PFSK-1 (cell line): Measurements from ENCODE around the gene NFE2L1.

Experiments
- FOXP2 ChIP-seq: optimal IDR thresholded peaks from 2 replicates; pipeline ENCODE3; 2011; ENCODE audit warnings: borderline replicate concordance, control low read depth, inconsistent platforms; ENCODE audit not compliant: insufficient read depth; ENCODE audit errors: extremely low read length, extremely low read depth
- POLR2AphosphoS5 ChIP-seq: IDR thresholded peaks from 2 replicates; pipeline ENCODE4 v1.6.1; 2012; ENCODE audit warnings: low read depth, mild to moderate bottlenecking, control low read depth, low read length, moderate library complexity
- SIN3A ChIP-seq: IDR thresholded peaks from 2 replicates; pipeline ENCODE4 v1.6.1; 2012; ENCODE audit warnings: mild to moderate bottlenecking, low read length, moderate library complexity, borderline replicate concordance; ENCODE audit not compliant: insufficient read depth
- TAF1 ChIP-seq: IDR thresholded peaks from 2 replicates; pipeline ENCODE4 v1.6.1; 2012; ENCODE audit warnings: low read length, control low read depth, borderline replicate concordance; ENCODE audit not compliant: insufficient read depth
- TF ChIP-seq, protein P1 (sequence below), 2 experiments: IDR thresholded peaks; 2 replicates each; pipeline versions ENCODE4 v1.6.1 to v1.8.0; 2011 to 2012; ENCODE audit warnings: low read depth in 2 of 2, low read length in 2 of 2, control low read depth in 1 of 2, inconsistent platforms in 1 of 2, mild to moderate bottlenecking in 1 of 2, moderate library complexity in 1 of 2; ENCODE audit not compliant: insufficient read depth in 1 of 2

NFE2L1 gene

DNA sequence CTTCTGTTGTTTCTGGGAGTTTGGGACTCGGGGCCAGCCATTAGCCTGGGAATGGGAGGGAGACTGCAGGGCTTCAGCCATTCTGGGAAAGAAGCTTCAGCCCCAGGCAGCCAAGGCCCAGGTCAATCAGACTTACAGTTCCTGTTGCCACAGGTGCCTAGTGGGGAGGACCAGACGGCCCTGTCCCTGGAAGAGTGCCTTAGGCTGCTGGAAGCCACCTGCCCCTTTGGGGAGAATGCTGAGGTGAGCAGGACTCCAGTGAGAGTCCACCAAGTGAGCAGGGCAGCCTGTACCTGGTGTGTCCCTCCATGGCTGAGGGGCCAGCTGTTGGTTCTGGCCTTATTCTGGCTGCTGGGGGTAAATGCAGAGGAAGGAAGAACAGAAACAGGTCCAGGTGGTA is 8.7 kb downstream of the NFE2L1 start:
- TF ChIP-seq TAF1 (no peak), FOXP2 (no peak), SIN3A (no peak), POLR2AphosphoS5 (no peak)
- TF ChIP-seq, protein P1, sequence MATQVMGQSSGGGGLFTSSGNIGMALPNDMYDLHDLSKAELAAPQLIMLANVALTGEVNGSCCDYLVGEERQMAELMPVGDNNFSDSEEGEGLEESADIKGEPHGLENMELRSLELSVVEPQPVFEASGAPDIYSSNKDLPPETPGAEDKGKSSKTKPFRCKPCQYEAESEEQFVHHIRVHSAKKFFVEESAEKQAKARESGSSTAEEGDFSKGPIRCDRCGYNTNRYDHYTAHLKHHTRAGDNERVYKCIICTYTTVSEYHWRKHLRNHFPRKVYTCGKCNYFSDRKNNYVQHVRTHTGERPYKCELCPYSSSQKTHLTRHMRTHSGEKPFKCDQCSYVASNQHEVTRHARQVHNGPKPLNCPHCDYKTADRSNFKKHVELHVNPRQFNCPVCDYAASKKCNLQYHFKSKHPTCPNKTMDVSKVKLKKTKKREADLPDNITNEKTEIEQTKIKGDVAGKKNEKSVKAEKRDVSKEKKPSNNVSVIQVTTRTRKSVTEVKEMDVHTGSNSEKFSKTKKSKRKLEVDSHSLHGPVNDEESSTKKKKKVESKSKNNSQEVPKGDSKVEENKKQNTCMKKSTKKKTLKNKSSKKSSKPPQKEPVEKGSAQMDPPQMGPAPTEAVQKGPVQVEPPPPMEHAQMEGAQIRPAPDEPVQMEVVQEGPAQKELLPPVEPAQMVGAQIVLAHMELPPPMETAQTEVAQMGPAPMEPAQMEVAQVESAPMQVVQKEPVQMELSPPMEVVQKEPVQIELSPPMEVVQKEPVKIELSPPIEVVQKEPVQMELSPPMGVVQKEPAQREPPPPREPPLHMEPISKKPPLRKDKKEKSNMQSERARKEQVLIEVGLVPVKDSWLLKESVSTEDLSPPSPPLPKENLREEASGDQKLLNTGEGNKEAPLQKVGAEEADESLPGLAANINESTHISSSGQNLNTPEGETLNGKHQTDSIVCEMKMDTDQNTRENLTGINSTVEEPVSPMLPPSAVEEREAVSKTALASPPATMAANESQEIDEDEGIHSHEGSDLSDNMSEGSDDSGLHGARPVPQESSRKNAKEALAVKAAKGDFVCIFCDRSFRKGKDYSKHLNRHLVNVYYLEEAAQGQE (IDR thresholded peaks at IDR 0.05; ENCODE audit: insufficient read depth in 1 of 2, low read depth in 2 of 2, low read length in 2 of 2), result no peak

DNA sequence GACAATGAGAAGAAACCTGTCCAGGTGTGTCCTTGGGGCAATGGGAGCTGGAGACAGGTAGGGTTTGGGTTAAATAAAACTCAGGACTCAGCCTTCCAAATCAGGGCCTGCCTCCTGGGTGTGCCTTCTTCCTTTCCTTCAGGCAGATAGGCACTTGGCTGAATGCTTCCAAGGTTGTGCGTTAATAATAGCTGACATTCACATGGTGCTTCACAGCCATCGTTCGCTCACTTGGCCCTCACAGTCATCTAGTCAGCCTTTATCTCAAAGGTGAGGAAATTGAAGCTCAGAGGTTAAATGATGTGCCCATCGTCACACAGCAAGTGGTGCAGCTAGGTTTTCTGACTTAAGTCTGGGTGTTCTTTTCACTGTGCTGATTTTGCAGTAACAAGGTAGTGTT is 9.5 kb downstream of the NFE2L1 start:
- TF ChIP-seq, protein P1 (IDR thresholded peaks at IDR 0.05; ENCODE audit: insufficient read depth in 1 of 2, low read depth in 2 of 2, low read length in 2 of 2), result no peak
- no peak for TF ChIP-seq TAF1

DNA sequence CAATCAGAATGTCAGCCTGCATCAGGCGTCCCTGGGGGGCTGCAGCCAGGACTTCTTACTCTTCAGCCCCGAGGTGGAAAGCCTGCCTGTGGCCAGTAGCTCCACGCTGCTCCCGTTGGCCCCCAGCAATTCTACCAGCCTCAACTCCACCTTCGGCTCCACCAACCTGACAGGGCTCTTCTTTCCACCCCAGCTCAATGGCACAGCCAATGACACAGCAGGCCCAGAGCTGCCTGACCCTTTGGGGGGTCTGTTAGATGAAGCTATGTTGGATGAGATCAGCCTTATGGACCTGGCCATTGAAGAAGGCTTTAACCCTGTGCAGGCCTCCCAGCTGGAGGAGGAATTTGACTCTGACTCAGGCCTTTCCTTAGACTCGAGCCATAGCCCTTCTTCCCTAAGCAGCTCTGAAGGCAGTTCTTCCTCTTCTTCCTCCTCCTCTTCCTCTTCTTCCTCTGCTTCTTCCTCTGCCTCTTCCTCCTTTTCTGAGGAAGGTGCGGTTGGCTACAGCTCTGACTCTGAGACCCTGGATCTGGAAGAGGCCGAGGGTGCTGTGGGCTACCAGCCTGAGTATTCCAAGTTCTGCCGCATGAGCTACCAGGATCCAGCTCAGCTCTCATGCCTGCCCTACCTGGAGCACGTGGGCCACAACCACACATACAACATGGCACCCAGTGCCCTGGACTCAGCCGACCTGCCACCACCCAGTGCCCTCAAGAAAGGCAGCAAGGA is 10.4 kb downstream of the NFE2L1 start:
- no peak for TF ChIP-seq POLR2AphosphoS5
- no peak for TF ChIP-seq FOXP2
- TF ChIP-seq SIN3A, result no peak
- no peak for TF ChIP-seq TAF1
- TF ChIP-seq, protein P1 (IDR thresholded peaks at IDR 0.05; ENCODE audit: insufficient read depth in 1 of 2, low read depth in 2 of 2, low read length in 2 of 2), result no peak

DNA sequence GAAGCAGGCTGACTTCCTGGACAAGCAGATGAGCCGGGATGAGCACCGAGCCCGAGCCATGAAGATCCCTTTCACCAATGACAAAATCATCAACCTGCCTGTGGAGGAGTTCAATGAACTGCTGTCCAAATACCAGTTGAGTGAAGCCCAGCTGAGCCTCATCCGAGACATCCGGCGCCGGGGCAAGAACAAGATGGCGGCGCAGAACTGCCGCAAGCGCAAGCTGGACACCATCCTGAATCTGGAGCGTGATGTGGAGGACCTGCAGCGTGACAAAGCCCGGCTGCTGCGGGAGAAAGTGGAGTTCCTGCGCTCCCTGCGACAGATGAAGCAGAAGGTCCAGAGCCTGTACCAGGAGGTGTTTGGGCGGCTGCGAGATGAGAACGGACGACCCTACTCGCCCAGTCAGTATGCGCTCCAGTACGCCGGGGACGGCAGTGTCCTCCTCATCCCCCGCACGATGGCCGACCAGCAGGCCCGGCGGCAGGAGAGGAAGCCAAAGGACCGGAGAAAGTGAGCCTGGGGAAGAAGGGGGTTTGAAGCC is 11.0 kb downstream of the NFE2L1 start:
- TF ChIP-seq SIN3A, result no peak
- no peak for TF ChIP-seq FOXP2

DNA sequence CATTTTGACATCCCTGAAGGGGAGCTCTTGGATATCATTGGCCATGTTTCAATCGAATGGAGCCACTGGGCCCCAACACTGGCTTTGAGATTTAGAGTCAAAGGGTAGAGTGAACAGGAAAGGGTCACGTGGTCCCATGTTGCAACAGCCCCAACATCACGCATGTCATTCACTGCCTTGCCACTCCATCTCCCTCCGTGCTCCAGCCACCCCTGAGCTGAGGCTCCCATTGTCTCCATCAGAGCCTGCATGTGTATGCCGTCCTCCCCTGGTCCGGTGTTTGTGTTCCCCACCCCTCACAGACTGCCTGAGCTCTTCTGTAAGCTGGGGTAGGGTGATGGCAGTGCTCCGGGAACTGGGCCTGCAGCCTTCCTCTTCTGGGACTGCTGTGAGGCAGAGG is 12.1 kb downstream of the NFE2L1 start:
- no peak for TF ChIP-seq SIN3A
- no peak for TF ChIP-seq FOXP2
- TF ChIP-seq, protein P1 (IDR thresholded peaks at IDR 0.05; ENCODE audit: insufficient read depth in 1 of 2, low read depth in 2 of 2, low read length in 2 of 2), result no peak
- TF ChIP-seq POLR2AphosphoS5, result no peak; the same call in 1 of the 2 replicates
- TF ChIP-seq TAF1, result no peak
